GM21381 (cell line): ENCODE data around the gene G3BP1.
"Not testable (repeated sequence)": the region's sequence is repeated elsewhere in the genome, so short reads cannot be mapped to it uniquely, and the experiment has no call there.

ENCODE experiments used
- ATAC-seq: cut with Tn5 transposase; IDR thresholded peaks from one replicate; pipeline ENCODE4 v1.9.1; 2021; ENCODE audit warnings: mild to moderate bottlenecking, moderate library complexity; ENCODE audit not compliant: unreplicated experiment

Gene G3BP1

DNA sequence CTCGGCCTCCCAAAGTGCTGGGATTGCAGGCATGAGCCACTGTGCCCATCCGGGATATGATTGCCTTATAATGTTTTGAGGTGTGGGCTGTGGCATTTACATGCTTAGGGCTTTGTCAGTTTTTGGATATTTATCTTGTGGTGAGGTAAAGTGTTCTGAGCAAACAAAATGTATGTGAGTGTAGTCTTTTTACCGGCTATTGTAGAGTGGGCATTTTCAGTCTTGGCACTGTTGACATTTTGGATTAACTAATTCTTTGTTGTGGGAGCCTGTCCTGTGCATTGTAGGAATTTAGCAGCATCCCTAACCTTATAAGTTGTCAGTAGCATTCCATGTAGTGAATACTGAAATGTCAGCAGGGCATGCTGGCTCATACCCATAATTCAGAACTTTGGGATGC, 21.6 kb downstream of the G3BP1 start:
- ATAC-seq = no peak

DNA sequence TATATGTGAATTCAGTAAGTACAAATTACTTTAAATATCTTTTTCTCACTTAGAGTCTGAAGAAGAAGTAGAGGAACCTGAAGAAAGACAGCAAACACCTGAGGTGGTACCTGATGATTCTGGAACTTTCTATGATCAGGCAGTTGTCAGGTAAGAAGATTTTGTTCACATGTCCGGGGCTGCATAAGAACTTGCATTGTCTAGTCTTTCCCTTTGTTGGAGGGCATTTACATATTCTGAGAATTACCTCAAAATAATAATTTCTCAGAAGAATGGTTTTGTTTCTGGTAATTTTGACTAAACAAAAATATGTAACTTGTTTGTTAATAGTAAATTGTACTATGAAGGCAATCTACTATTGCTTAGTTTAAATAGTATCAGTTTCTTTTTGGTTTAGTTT, 23.7 kb downstream of the G3BP1 start:
- ATAC-seq = no peak

DNA sequence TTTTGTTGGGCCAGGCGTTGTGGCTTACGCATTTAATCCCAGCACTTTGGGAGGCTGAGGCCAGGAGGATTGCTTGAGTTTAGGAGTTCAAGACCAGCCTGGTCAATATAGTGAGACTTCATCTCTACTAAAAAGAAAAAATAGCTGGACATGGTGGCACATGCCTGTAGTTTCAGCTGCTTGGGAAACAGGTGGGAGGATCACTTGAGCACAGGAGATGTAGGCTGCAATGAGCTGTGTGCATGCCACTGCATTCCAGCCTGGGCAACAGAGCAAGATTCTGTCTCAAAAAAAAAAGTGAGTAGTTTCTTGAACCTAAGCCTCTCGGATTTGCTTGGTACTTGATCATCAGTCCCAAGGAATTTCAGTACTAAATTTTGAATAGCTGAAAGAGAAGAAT, 26.9 kb downstream of the G3BP1 start:
- no peak for ATAC-seq

DNA sequence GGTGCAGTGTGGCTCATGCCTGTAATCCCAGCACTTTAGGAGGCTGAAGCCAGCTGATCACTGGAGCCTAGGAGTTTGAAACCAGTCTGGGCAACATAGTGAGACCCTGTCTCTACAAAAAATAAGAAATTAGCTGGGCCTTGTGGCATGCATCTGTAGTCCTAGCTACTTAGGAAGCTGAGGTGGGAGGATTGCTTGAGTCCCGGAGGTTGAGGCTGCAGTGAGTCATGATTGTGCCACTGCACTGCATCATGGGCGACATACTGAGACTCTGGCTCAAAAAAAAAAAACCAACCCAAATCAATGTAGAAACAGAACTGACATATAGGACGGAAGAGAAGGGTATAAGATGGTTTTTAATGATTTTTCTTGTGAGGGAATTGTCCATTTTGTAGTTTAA, 27.7 kb downstream of the G3BP1 start:
- ATAC-seq = no peak

DNA sequence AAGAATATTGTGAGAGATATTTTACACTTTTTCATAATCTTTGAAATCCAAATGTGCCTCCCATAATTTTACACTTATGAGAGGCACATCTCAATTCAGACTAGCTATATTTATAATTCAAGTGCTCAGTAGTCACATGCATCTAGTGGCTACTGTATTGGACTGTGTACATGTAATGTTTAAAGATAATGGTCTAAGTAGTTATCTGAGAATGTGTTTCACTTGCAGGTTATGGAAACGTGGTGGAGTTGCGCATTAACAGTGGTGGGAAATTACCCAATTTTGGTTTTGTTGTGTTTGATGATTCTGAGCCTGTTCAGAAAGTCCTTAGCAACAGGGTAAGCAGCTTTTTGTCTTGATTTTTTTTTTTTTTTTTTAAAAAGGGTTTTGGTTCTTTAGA, 28.8 kb downstream of the G3BP1 start:
- ATAC-seq = no peak

DNA sequence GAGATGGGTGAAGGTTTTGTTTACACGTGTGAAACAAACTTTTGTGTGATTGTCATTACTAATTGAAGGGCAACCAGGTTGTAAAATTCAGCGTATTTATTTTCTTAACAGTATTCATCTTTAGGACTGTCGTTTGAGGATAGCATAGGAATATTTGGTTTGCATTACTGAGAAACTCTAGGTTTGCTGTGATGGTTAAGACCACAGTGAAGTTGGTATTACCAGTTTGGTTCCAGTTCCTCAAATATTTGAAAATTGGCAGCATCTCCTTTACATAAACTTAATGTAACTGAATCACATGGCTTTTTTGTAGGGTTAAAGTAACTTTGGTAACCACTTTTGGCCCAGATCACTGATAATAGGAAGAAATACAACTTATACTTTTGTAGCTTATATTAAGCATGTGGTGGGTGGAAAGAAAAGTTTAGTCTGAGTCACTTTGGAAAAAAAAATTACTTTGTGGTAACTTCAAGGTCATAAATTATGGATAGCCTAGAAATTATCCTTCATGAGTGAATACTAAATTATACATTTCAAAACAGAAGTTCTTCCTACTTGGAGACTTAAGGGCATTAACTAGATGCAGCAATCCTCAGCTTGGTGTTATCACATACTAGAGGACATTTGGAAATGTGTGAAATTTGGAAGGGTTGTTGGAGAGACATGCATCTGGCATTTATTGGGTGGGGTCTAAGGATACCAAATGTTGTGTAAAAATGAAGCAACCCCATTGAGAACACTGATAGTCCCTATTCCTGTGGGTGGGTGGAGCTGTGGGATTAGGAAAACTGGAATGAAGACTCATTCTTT, 33.9 kb downstream of the G3BP1 start:
- no peak for ATAC-seq

DNA sequence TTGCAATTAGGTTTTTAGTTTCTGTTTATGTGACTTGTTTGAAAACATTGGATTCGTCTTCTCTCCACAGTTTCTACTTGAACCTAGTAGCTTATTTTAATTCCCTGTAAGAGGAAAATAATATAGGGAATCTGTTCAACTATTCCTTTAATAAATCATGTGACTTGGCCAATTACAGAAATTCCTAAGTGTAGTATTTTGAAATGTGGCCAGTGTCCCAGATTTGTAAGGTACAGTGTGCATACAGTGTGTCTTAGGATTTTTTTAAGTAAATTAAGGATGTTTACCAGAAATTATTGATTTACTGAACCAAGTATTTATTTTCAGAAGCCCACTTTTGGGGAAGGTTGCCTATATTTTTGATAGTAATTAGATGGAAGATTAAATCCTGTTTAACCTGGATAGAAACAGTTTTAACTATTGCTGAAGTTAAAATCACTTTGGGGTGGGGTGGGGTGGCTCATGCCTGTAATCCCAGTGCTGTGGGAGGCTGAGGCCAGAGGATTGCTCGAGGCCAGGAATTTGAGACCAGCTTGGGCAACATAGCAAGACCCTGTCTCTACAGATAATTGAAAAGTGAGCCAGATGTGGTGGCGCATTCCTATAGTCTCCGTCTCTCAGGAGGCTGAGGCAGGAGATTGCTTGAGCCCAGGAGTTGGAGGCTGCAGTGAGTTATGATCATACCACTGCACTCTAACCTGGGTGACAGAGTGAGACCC, 36.9 kb downstream of the G3BP1 start:
- no peak for ATAC-seq

DNA sequence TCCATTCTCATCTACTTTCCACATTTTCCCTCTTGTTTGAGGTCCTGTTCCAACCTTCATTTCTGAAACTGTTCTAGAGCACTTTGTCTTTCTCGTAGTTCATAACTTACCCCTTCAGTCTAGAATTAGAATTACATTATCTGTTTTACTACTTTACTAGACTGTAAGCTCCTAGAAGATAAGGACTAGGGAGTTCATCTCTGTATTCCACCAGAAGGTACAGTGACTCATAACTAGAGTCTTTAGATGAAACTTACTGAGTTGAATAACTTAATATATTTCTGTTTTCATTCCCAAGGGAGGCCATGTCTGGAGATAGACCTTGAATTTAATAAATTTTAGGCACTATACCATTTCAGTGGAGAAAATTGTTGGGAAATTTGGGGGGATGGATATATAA, 38.7 kb downstream of the G3BP1 start:
- ATAC-seq = no peak

DNA sequence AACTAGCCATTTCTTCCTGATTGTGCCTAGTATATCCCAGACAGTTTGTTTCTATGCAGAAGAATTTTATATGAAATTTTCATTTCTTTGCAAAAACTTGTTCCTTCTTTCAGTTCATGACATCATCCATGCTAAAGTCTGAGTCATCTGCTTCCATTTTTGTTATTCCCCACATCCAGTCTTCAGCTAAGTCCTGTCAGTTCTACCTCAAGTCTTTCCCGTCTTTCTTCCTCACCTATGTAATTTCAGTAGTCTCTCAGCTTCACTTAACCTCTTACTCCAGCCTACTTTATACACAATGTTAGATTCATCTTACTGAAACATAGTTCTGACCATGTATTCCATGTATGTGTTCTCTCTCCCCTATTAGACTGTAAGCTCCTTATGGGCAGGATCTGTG, 39.1 kb downstream of the G3BP1 start:
- ATAC-seq = no peak

DNA sequence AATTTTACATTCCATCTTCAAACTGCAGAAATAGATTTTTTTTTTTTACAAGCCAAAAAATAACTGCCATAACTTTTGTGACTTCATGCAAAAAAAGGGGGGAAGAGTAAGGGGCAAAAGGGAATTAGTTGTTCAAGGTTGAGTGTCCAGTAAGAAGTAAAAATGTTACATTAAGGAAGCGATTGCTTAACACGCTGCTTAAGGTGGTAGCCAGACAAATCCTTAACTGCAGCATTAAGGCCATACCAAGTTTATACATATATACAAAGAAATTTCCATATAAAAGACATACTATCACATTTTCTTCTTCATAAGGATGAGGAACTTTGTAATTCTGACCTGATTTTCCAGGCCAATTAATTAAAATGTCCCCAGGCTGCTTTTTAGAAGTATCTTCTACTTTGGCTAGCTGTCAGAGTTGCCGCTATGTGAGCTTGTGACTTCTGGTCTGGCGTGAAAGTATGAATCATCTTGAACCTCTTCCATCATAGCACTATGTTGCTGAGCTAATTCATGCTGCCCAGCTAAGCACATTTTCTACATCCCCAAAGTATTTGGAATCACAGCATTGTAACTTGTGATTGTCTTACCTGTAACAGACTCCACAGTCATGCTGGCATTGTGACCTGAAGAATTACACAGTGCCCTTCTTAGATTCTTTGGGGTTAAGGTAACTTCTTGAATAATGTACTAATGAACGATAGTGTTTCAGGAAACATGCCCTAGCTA, 40.0 kb downstream of the G3BP1 start:
- no peak for ATAC-seq

DNA sequence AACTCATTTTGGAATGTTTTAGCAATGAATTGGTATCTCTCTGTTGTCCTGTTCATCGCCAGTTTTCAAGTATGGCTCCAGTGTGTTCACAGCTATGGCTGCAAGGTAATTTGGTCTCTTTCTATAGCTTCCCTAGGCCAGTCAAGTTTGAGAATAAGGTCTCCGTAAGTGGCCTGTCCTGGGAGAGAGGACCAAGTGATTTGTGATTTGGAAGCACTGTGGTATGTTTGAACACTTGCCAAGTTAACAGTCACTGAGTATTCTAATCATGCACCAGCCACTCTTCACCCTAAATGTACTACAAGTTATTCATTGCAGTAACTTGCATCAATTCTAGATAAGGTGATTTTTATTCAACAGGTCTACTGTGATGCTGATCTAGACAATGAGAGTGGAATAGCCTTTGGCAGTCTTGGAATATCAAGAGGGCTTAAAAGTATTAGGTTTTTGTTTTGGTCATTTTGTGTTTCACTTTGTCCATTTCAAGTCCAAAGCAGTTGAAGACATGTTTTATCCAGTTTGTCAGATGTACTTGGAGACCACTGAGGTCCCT, 41.1 kb downstream of the G3BP1 start:
- ATAC-seq = no peak

DNA sequence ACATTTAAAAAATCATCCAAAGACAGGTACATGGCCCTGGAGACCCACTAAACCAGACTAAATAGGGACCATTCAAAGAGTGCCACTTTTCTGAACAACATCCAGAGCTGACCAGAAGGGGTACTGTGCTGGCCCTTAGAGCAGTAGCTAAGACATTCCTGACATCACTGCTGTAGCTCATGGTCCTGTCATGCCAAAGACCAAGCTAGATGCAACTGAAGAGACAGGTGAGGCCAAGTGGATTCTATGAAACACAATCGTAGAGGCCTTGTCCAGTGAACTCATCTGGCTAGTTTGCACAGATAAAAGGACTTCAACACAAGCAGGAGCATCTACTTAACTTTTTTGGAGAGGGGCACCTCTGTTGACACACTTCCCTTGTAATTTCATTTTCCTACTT, 43.3 kb downstream of the G3BP1 start:
- ATAC-seq = no peak

DNA sequence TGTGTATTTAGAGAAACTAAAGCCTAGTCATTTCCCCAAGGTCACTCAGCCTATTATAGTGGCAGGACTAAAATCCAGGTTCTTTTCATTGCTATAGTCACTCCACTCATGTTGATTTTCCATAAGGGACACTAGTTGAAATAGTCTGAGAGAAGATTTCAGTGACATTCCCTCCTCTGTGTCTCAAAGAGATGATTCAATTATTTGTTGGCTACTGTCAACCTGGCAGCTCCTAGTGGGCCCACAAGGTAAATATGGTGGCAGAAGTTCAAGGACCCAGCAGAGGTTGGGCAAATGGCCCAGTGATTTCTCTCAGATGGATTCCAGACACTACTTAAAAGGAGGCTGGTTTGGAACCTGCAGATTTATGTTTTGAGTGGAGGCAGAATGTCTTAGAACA, 48.1 kb downstream of the G3BP1 start:
- no peak for ATAC-seq

DNA sequence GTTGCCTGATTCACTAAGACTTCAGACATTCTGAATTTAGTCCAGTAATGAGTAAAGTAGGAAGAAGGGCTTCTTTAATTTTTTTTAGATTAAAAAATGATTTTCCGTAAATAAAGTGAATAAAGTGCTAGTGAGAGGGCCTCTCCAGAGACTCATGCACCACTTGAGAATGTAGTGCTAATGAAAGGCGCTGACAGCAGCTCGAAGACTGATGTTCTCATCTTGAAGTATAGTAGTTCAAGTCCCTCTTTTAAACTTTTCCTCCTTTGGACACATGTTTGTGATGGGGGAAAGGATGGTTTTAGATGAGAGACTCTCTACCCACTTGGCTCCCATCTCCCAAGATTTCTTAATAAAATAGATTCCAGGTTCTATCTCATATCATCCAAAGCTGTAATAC, 48.5 kb downstream of the G3BP1 start:
- ATAC-seq = no peak

DNA sequence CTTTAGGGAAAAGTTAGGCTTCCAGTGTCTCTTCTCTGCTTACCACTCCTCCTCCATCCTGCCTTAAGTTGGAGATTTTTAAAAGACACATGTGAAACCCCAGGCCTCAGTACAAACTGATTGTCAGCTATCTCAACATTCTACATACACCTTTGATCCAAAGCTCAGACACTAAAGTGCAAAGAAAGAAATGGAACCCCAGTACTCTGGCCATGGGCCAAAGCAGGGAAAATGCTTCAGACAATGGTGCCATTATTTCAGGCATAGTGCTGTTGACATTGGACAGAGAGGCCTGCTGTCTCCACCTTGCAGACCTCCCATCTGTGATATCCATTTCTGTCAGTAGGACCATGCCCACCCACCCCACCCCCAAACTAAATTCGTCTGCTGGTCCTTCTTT, 49.1 kb downstream of the G3BP1 start:
- ATAC-seq = no peak

DNA sequence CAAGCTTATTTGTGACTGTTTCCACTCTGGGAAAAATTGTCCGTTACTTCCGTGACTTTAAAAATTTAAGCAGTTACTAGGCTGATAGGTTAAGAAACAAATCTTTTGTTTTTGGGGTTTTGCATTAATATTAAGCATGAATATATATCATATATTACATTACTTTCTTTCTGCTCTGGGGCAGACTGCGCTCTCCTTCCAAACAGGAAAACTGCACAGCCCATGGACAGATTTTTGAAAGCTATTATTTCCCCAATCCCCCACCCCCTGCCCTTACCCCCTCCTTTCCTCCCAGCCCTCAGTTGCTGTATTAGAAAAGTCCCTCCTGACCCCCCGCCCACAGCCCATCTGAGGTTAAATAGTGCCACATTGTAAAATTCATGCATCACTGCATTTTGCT, 50.4 kb downstream of the G3BP1 start:
- no peak for ATAC-seq

DNA sequence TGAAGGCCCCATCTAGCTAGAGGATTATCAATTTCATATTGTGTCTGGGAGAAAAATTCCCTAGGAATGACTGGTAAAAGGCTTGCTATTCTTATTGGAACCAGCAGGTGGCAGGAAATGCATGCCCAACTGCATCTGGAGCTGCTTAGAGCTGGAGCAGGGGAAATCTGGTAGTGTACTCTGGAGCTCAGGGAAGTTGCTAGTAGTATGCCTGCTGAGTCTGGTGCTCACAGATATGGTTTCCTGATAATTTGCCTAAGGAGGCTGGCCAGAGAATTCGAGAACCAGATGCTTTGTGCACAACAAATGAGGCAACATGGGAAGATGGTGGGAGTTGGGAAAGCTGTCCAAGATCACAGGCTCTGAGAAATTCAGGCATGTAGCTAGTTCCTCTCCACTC, 53.7 kb downstream of the G3BP1 start:
- peak; percentile 79 for ATAC-seq

DNA sequence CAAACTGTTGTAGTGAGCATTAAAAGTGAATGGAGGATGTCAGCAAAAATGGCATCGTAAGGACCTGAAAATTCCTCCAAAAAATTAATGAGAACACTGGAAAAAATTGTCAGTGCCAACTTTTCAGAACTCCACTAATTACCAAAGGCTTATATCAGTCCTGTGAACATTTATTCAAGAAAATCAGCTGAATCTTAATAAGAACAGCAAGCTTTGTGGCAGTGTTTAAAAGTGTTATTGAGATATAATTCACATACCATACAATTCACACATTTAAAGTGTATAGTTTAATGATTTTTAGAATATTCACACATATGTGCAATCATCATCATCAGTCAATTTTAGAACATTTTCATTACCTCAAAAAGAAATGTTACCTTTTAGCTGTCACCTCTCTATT, 57.6 kb downstream of the G3BP1 start:
- ATAC-seq = no peak

DNA sequence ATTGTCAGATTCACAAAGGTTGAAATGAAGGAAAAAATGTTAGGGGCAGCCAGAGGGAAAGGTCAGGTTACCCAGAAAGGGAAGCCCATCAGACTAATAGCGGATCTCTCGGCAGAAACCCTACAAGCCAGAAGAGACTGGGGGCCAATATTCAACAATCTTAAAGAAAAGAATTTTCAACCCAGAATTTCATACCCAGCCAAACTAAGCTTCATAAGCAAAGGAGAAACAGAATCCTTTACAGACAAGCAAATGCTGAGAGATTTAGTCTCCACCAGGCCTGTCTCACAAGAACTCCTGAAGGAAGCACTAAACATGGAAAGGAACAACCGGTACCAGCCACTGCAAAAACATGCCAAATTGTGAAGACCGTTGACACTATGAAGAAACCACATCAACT, 61.1 kb downstream of the G3BP1 start:
- ATAC-seq = not testable (repeated sequence)

DNA sequence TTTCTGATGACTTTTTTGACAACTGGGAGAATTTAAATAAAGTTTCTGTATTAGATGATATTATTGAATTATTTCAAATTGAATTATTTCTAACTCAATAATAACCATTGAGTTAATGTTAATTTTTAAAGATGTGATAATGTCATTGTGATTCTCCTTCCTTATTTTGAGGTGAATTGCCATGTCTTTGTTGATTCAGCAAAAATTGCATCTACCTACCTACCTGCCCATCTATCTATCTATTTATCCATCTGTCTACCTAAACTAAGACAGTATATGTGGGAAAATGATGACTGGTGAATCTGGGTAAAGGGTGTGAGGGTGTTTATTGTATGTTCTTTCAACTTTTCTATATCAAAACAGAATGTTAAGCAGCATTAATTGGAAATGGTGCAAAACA, 75.0 kb downstream of the G3BP1 start:
- ATAC-seq = no peak

DNA sequence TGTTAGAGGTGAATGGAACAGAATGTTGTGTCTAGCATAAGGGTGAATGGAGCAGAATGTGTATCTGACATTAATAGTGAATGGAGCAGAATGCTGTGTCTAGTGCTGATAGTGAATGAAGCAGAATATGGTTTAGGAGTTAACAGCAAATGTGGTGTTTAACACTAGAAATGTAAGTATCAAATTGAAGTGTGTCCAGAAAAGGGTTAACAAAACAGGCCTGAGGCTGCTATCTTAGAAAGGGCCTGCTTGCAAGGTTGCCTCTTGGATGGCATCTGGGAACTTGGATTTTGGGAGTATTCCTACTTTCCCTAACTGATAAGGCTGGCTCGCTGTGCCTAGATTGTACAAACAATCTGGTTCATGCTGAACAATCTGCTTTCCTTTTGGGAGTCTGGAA, 76.1 kb downstream of the G3BP1 start:
- ATAC-seq = no peak

DNA sequence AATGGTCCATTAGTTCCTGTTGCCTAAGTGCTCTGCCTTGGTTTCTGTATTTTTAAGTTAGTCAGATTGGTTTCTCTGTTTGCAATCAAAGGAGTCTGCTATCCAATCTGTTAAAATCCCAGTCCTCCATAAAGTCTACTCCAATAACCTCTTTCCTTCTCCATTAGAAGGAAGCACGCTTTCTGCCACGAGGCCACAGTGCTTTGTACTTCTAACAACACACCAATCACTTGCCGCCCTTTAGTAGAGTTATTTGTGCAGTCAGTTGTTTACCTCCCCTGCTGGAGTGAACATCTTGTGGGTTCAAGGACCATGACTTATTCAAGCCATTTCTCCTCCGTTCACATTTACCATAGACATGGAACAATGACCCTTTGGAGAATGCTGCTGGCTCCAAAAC, 83.9 kb downstream of the G3BP1 start:
- ATAC-seq = no peak
